ENCODE results near the gene FREY1. TPM values are rescaled to one million over a fixed set of nuclear protein-coding genes. Genes with fewer than 3 reads are reported as not detected.

The FREY1 gene
- total RNA-seq, 4 donors from 2014 or later: 1.6 TPM; not detected in 3

DNA sequence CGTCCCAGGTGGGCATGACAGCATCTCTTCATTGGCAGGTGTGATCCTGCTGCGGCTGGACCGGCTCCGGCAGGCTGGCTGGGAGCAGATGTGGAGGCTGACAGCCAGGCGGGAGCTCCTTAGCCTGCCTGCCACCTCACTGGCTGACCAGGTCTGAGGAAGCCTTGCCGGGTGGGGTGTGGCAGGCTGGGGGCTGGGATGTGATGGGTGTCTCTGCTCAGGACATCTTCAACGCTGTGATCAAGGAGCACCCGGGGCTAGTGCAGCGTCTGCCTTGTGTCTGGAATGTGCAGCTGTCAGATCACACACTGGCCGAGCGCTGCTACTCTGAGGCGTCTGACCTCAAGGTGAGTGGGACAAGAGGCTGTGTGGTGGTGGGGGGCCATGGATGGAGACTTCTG lies 18.9 kb upstream of the FREY1 start:
- H3K9me3 ChIP-seq: no peaks in the 10 kb centered on the region
- no peaks in the 10 kb centered on the region for H3K36me3 ChIP-seq
- H3K4me1 ChIP-seq: peaks cover 0 to 16% of the 10 kb centered on the region in 2 donors
- peaks cover 0 to 12% of the 10 kb centered on the region in 2 donors for H3K27me3 ChIP-seq
- no peak overlapping the region for H3K4me3 ChIP-seq
- peak in 1 of 2 donors; percentile 13 for DNase-seq
- intact Hi-C loops (cut with DNase I; ENCODE audit: low total_unique reads): no loop called here
- H3K27ac ChIP-seq: no peak overlapping the region
- no peak for TF ChIP-seq POLR2A (IDR thresholded peaks at IDR 0.05)
- TF ChIP-seq, protein P1, sequence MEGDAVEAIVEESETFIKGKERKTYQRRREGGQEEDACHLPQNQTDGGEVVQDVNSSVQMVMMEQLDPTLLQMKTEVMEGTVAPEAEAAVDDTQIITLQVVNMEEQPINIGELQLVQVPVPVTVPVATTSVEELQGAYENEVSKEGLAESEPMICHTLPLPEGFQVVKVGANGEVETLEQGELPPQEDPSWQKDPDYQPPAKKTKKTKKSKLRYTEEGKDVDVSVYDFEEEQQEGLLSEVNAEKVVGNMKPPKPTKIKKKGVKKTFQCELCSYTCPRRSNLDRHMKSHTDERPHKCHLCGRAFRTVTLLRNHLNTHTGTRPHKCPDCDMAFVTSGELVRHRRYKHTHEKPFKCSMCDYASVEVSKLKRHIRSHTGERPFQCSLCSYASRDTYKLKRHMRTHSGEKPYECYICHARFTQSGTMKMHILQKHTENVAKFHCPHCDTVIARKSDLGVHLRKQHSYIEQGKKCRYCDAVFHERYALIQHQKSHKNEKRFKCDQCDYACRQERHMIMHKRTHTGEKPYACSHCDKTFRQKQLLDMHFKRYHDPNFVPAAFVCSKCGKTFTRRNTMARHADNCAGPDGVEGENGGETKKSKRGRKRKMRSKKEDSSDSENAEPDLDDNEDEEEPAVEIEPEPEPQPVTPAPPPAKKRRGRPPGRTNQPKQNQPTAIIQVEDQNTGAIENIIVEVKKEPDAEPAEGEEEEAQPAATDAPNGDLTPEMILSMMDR (IDR thresholded peaks at IDR 0.05): no peak

DNA sequence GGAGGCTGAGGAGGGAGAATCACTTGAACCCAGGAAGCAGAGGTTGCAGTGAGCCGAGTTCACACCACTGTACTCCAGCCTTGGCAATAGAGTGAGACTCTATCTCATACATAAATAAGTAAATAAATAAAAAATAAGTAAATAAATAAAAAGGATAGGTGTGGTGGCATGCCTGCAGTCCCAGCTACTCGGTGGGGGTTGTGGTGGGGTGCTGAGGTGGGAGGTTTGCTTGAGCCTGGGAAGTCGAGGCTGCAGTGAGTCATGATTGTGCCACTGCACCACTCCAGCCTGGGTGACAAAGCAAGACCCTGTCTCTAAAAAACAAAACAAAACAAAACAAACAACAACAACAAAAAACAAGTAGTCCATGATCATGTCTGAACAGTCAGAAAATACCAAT lies 18.5 kb upstream of the FREY1 start:
- no peak for DNase-seq
- no peak overlapping the region for H3K4me3 ChIP-seq
- no peak for TF ChIP-seq POLR2A (IDR thresholded peaks at IDR 0.05)
- TF ChIP-seq, protein P1 (IDR thresholded peaks at IDR 0.05): no peak
- no peak overlapping the region for H3K27ac ChIP-seq
- peaks cover 0 to 12% of the 10 kb centered on the region in 2 donors for H3K27me3 ChIP-seq
- intact Hi-C loops (cut with DNase I; ENCODE audit: low total_unique reads): no loop called here
- H3K36me3 ChIP-seq: no peaks in the 10 kb centered on the region
- H3K4me1 ChIP-seq: peaks cover 0 to 16% of the 10 kb centered on the region in 2 donors
- H3K9me3 ChIP-seq: no peaks in the 10 kb centered on the region

DNA sequence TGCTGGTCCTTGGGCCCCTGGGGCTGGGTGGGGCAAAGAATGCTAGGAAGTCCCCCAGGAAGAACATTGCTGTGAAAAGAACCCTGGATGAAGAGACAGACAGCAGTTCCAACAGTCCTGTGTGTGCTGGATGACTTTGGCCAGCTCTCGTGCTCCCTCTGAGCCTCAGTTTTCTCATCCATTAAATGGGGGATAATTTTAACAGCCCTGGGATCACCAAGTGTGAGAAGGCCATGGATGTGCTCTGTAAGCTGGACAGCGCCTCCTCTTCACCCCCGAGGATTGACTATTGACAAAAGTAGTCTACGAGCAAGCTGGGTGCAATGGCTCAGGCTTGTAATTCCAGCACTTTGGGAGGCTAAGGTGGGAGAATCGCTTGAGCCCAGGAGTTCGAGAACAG lies 17.9 kb upstream of the FREY1 start:
- Histone ChIP-seq H3K36me3 (no peaks in the 10 kb centered on the region), H3K4me1 (peaks cover 0 to 16% of the 10 kb centered on the region in 2 donors), H3K4me3 (no peak overlapping the region), H3K27ac (no peak overlapping the region), H3K27me3 (peaks cover 0 to 12% of the 10 kb centered on the region in 2 donors), H3K9me3 (no peaks in the 10 kb centered on the region)
- no peak for TF ChIP-seq POLR2A (IDR thresholded peaks at IDR 0.05)
- TF ChIP-seq, protein P1 (IDR thresholded peaks at IDR 0.05): no peak
- no peak for DNase-seq
- intact Hi-C loops (cut with DNase I; ENCODE audit: low total_unique reads): no loop called here

DNA sequence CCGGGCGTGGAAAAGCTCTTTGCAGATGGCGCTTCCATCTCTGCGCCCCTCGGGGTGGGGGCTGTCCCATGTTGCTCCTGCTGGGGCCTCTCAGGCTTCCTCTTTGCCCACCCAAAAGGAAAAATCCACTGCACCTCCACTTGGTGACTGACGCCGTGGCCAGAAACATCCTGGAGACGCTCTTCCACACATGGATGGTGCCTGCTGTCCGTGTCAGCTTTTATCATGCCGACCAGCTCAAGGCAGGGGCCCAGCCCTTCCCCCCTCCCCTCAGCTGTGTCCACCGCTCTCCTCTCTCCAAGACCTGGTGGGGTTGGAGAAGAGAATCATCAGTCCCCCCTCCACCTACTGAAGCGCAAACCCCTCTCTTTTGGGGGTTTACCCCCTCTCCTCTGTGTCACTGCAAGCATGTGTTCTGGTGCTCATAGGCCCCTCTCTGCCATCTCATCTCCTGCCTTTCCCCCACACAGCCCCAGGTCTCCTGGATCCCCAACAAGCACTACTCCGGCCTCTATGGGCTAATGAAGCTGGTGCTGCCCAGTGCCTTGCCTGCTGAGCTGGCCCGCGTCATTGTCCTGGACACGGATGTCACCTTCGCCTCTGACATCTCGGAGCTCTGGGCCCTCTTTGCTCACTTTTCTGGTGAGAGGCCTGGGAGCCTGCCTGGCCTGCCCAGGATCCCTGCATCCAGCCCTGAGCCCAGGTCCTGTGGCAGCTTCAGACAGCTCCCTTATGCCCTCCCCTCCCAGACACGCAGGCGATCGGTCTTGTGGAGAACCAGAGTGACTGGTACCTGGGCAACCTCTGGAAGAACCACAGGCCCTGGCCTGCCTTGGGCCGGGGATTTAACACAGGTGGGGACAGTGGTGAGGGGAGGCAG lies 17.2 kb upstream of the FREY1 start:
- no peak overlapping the region for H3K27ac ChIP-seq
- TF ChIP-seq, protein P1 (IDR thresholded peaks at IDR 0.05): no peak
- no peak for TF ChIP-seq POLR2A (IDR thresholded peaks at IDR 0.05)
- H3K27me3 ChIP-seq: peaks cover 0 to 12% of the 10 kb centered on the region in 2 donors
- H3K4me3 ChIP-seq: no peak overlapping the region
- intact Hi-C loops (cut with DNase I; ENCODE audit: low total_unique reads): no loop called here
- H3K36me3 ChIP-seq: no peaks in the 10 kb centered on the region
- H3K9me3 ChIP-seq: no peaks in the 10 kb centered on the region
- peak in 1 of 2 donors; percentile 12 for DNase-seq
- peaks cover 0 to 16% of the 10 kb centered on the region in 2 donors for H3K4me1 ChIP-seq

DNA sequence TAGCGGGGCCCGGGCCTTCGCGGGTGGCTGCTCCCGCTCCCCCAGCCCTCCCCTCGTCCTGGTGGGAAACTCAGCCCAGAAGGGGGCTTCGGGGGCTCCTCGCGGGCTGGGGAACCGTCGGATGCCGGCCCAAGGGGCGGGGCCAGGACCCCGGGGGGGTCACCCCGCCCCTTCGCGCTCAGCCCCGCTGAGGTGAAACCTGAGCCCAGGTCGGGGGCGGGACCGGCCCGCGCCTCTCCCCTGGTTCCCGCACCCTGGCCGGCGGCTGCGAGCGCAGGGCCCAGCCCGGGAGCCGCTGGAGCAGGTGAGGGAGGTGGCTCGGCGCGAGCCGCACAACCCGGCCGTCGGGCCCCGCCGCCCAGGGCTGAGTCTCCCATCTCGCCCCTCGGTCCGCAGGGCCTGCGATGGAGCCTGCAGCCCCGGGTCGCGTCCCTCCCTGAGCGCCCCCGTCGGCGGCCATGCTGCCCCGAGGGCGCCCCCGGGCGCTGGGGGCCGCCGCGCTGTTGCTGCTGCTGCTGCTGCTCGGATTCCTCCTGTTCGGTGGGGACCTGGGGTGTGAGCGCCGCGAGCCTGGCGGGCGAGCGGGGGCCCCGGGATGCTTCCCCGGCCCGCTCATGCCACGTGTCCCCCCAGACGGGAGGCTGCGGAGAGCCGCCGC lies 15.5 kb upstream of the FREY1 start, which contains the start of gene LARGE2:
Gene LARGE2 (plus strand): TSS at position 232 of the 658 bp plus-strand sequence. CDS start 227 bp downstream, at position 459.
- no peaks in the 10 kb centered on the region for H3K9me3 ChIP-seq
- intact Hi-C loops (cut with DNase I; ENCODE audit: low total_unique reads): no loop called here
- DNase-seq: peak in 1 of 2 donors; percentile 14
- peaks cover 0 to 16% of the 10 kb centered on the region in 2 donors for H3K4me1 ChIP-seq
- TF ChIP-seq POLR2A (IDR thresholded peaks at IDR 0.05): peak in 1 of 2 donors; percentile 27
- TF ChIP-seq, protein P1 (IDR thresholded peaks at IDR 0.05): no peak
- H3K36me3 ChIP-seq: no peaks in the 10 kb centered on the region
- H3K4me3 ChIP-seq: peak within 1 kb of the TSS in 1 of 2 donors; percentile 26
- H3K27ac ChIP-seq: no peak within 1 kb of the TSS
- H3K27me3 ChIP-seq: peaks cover 0 to 12% of the 10 kb centered on the region in 2 donors
